IMR-90 (cell line): ENCODE data around the gene C14orf180. TPM values are rescaled to one million over a fixed set of nuclear protein-coding genes. Genes with fewer than 3 reads are reported as not detected.

Experiments
- ATAC-seq: fragments of 200-7000 bp; cut with Tn5 transposase; 2 replicates; pipeline ENCODE4 v1.9.1; 2020; ENCODE audit warnings: low read depth, mild to moderate bottlenecking, moderate library complexity
- BruUV-seq: library from RNA; stranded (reverse); fragments of 400-500 nt; replicated peaks from 2 replicates; lab custom pipeline; 2021; lab: Mats Ljungman, UMichigan
- CTCF ChIA-PET: fragments of 300-600 bp; formaldehyde crosslinking; extraction: SDS; loops from one replicate; lab custom pipeline; 2021; ENCODE audit warnings: antibody characterized with exemption; lab: Yijun Ruan, JAX
- POLR2A ChIA-PET: fragments of 300-600 bp; sonication (Branson Sonifier 250); formaldehyde crosslinking; loops from one replicate; lab custom pipeline; 2022; ENCODE audit warnings: antibody characterized with exemption; ENCODE audit not compliant: unreplicated experiment; lab: Charles Lee
- DNase-seq: peaks from one replicate; pipeline ENCODE4 v3.0.0; 2013
- H2AFZ ChIP-seq: replicated peaks from 2 replicates; pipeline ENCODE3; 2013; ENCODE audit warnings: low read length, mild to moderate bottlenecking; ENCODE audit not compliant: poor library complexity
- H2AK5ac ChIP-seq: 2 replicates; pipeline ENCODE4 v1.6.1; 2013; ENCODE audit warnings: low read depth, low read length, inconsistent platforms
- H2AK9ac ChIP-seq: replicated peaks from 2 replicates; pipeline ENCODE3; 2013; ENCODE audit warnings: mild to moderate bottlenecking, low read depth, low read length, moderate library complexity; ENCODE audit not compliant: poor library complexity
- H2BK120ac ChIP-seq: 2 replicates; pipeline ENCODE4 v1.6.1; 2013; ENCODE audit warnings: low read depth, low read length, inconsistent platforms
- H2BK15ac ChIP-seq: 3 replicates; pipeline ENCODE4 v1.6.1; 2013; ENCODE audit warnings: low read depth, low read length, inconsistent platforms
- H2BK20ac ChIP-seq: 2 replicates; pipeline ENCODE4 v1.6.1; 2013; ENCODE audit warnings: low read depth, mild to moderate bottlenecking, inconsistent platforms, low read length, moderate library complexity
- H2BK5ac ChIP-seq: 2 replicates; pipeline ENCODE4 v1.6.1; 2013; ENCODE audit warnings: mild to moderate bottlenecking, low read depth, low read length, inconsistent platforms; ENCODE audit not compliant: poor library complexity, severe bottlenecking
- H3K14ac ChIP-seq: replicated peaks from 2 replicates; pipeline ENCODE4 v1.6.1; 2013; ENCODE audit warnings: low read depth, low read length, inconsistent platforms
- H3K18ac ChIP-seq: 2 replicates; pipeline ENCODE4 v1.6.1; 2013; ENCODE audit warnings: low read depth, low read length, control low read depth
- H3K23ac ChIP-seq: 2 replicates; pipeline ENCODE4 v1.6.1; 2013; ENCODE audit warnings: low read depth, low read length, inconsistent platforms
- H3K27ac ChIP-seq: 2 replicates; pipeline ENCODE4 v1.5.1; 2013; ENCODE audit warnings: mild to moderate bottlenecking, control low read depth, low read length; ENCODE audit not compliant: insufficient read depth
- H3K27me3 ChIP-seq: 2 replicates; pipeline ENCODE4 v1.6.1; 2013; ENCODE audit warnings: low read length; ENCODE audit not compliant: control insufficient read depth, insufficient read depth
- H3K36me3 ChIP-seq: 2 replicates; pipeline ENCODE4 v1.6.1; 2013; ENCODE audit warnings: low read length, mixed read lengths; ENCODE audit not compliant: control insufficient read depth, insufficient read depth
- H3K4ac ChIP-seq: 2 replicates; pipeline ENCODE4 v1.6.1; 2013; ENCODE audit warnings: low read depth, low read length, inconsistent platforms
- H3K4me1 ChIP-seq: 2 replicates; pipeline ENCODE4 v1.6.1; 2013; ENCODE audit warnings: low read length, mixed read lengths; ENCODE audit not compliant: control insufficient read depth, insufficient read depth
- H3K4me2 ChIP-seq: 2 replicates; pipeline ENCODE4 v1.6.1; 2013; ENCODE audit warnings: low read depth, mild to moderate bottlenecking, control low read depth, low read length, moderate library complexity
- H3K4me3 ChIP-seq: 2 replicates; pipeline ENCODE4 v1.5.1; 2013; ENCODE audit warnings: low read depth, mild to moderate bottlenecking, control low read depth, low read length, moderate library complexity; ENCODE audit not compliant: insufficient read depth
- H3K56ac ChIP-seq: 2 replicates; pipeline ENCODE4 v1.6.1; 2013; ENCODE audit warnings: low read length, inconsistent platforms; ENCODE audit not compliant: insufficient read depth; ENCODE audit errors: extremely low read depth
- H3K79me1 ChIP-seq, 2 experiments: 2 replicates each; pipeline ENCODE4 v1.6.1; 2013; ENCODE audit warnings: low read length in 2 of 2, inconsistent platforms in 1 of 2, low read depth in 1 of 2
- H3K9ac ChIP-seq: 2 replicates; pipeline ENCODE4 v1.6.1; 2013; ENCODE audit warnings: low read depth, low read length, control low read depth
- H3K9me1 ChIP-seq: 2 replicates; pipeline ENCODE4 v1.6.1; 2013; ENCODE audit warnings: low read length, inconsistent platforms; ENCODE audit not compliant: insufficient read depth
- H3K9me3 ChIP-seq: 2 replicates; pipeline ENCODE4 v1.6.1; 2013; ENCODE audit warnings: low read length; ENCODE audit not compliant: control insufficient read depth, insufficient read depth
- H4K20me1 ChIP-seq: 2 replicates; pipeline ENCODE4 v1.6.1; 2013; ENCODE audit warnings: low read length, inconsistent platforms; ENCODE audit not compliant: insufficient read depth
- H4K5ac ChIP-seq: 2 replicates; pipeline ENCODE4 v1.6.1; 2013; ENCODE audit warnings: mild to moderate bottlenecking, low read depth, low read length, control low read depth
- H4K8ac ChIP-seq, 2 experiments: 2 replicates each; pipeline ENCODE4 v1.6.1; 2013; ENCODE audit warnings: low read depth in 2 of 2, low read length in 2 of 2, control low read depth in 1 of 2, inconsistent platforms in 1 of 2
- H4K91ac ChIP-seq: 2 replicates; pipeline ENCODE4 v1.6.1; 2013; ENCODE audit warnings: low read depth, low read length, inconsistent platforms; ENCODE audit not compliant: insufficient read depth
- MAFK ChIP-seq: IDR thresholded peaks from 2 replicates; pipeline ENCODE4 v1.6.1; 2012; ENCODE audit warnings: low read depth, low read length, improper control_type of control experiment
- NFE2L2 ChIP-seq: fragments of 150-350 bp; IDR thresholded peaks from 2 replicates; pipeline ENCODE4 v1.6.1; 2016; ENCODE audit warnings: low read depth, mild to moderate bottlenecking, low read length
- POLR2A ChIP-seq: IDR thresholded peaks from 2 replicates; pipeline ENCODE4 v1.6.1; 2012; ENCODE audit warnings: mild to moderate bottlenecking, low read depth, low read length
- RFX5 ChIP-seq: IDR thresholded peaks from 2 replicates; pipeline ENCODE4 v1.8.0; 2012; ENCODE audit warnings: low read depth, mild to moderate bottlenecking, low read length, moderate library complexity
- WGBS, 2 experiments: methylation state at CpG; one replicate each; pipeline versions ENCODE4 v1.1.5 to v1.1.7; 2013; ENCODE audit warnings: missing lambda C conversion rate in 2 of 2; ENCODE audit not compliant: insufficient read length in 1 of 2; ENCODE audit errors: extremely low coverage in 2 of 2; 5-methylcytosine and 5-hydroxymethylcytosine counted together
- dilution Hi-C: fragments of 300-500 bp; cut with HindIII; formaldehyde crosslinking; loops from one replicate; pipeline ENCODE4 v1.14.3; 2018; ENCODE audit warnings: low sequenced_read_pairs; ENCODE audit not compliant: unreplicated experiment
- in situ Hi-C: fragments of 300-500 bp; cut with MboI; formaldehyde crosslinking; loops from 3 replicates; pipeline ENCODE4 v1.14.3; 2019; ENCODE audit warnings: low sequenced_read_pairs, inconsistent platforms, mixed read lengths
- intact Hi-C: fragments of 100-400 bp; cut with micrococcal nuclease; formaldehyde crosslinking; loops from 2 replicates; pipeline ENCODE4 v1.10.0; 2022
- polyA plus RNA-seq, 3 experiments: library from polyadenylated mRNA; depleted of rRNA; stranded (reverse); fragments of >200 nt; gene quantifications; 2 replicates each; pipeline ENCODE4 v1.2.3, GENCODE V29; 2012; ENCODE audit warnings: low replicate concordance in 1 of 3
- total RNA-seq: library from RNA; depleted of rRNA; stranded (reverse); fragments of >200 nt; gene quantifications from 2 replicates; pipeline ENCODE4 v1.2.3, GENCODE V29; 2012
- TF ChIP-seq, protein P1 (sequence below): fragments of 150-350 bp; IDR thresholded peaks from 2 replicates; pipeline ENCODE4 v1.6.1; 2016; ENCODE audit warnings: low read depth, mild to moderate bottlenecking, low read length, moderate library complexity, borderline replicate concordance

C14orf180 gene
- total and polyA plus RNA-seq, 2 of the 4 experiments (the other 2 are of a cell fraction) = not detected

DNA sequence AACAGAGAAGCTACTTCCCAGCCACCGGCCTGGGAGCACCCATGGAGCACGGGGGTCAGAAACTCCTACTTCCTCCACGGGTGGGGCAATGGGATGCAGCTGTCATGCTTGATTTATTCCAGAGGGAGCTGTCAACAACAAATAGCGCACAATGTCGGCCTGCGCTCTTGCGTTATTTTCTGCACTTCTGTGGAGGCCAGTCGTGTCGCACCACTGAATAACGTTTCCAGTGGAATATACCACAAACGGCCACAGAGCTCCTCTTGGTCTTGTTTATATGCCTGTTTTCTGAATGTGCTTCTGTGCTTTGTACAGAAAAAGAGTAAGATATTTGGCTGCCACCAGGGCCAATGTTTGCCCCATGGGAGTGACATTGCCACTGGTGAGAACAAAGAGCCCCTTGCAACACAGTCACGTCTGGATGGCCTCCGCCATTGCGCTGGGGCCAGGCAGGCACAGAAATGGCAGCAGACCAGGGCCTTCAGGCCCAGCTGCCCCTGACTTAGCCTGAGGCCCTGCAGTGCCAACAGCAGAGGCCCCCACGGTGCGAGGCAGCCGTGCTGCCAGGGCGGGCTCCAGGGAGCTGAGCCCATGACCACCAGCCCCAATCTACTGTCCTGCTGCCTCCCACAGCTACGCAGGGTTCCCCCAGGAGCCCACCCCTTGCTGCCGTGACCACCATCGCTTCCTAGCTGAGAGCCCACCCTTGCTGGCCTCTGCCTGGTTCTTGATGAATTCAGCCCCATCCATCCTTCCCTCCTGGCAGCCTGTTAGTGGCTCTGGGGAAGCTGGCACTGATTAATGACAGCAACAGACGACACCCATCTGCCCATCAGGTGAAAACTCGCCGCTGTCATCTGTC lies 53.9 kb downstream of the C14orf180 start (continued):
- TF ChIP-seq, protein P1, sequence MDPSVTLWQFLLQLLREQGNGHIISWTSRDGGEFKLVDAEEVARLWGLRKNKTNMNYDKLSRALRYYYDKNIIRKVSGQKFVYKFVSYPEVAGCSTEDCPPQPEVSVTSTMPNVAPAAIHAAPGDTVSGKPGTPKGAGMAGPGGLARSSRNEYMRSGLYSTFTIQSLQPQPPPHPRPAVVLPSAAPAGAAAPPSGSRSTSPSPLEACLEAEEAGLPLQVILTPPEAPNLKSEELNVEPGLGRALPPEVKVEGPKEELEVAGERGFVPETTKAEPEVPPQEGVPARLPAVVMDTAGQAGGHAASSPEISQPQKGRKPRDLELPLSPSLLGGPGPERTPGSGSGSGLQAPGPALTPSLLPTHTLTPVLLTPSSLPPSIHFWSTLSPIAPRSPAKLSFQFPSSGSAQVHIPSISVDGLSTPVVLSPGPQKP = no peak

DNA sequence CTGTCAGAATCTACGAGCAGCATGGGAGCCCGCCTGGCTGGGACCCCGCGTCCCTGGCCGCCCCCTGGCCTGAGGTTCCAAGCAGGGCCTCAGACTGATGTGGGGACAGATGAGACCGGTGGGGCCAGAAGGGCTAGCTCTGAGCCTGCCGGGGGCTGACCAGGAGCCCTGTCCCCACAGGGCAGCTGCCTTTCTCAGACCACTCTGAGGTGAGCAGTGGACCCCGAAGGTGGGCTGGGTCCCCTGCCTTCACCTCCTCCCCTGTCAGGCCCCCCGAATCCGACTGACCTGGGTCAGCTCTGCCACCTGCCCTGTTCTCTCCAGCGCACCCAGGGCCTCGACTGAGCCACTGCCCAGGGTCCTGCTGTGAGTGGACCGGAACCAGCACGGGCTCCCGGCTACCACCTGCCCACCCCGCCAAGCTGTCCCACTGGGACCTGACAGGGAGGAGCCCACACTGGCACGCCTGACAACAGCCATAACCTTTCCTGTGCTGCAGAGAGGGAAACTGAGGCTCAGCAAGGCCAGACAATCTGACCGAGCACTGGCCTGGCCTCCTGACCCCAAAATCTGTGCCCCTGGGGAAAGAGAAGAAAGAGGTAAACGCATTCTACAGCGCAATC lies 54.7 kb downstream of the C14orf180 start:
- H3K56ac ChIP-seq = no peak overlapping the region
- no peak overlapping the region for H2BK120ac ChIP-seq
- H3K36me3 ChIP-seq = no peaks in the 10 kb centered on the region
- intact Hi-C loops = no loop called here
- dilution Hi-C loops = no loop called here
- no peak overlapping the region for H3K27ac ChIP-seq
- peaks cover 17% of the 10 kb centered on the region for H3K27me3 ChIP-seq
- no peak overlapping the region for H4K8ac ChIP-seq
- H2AK5ac ChIP-seq = no peak overlapping the region
- H2AFZ ChIP-seq = no peak overlapping the region
- H3K4me3 ChIP-seq = no peak overlapping the region
- peaks cover 1% of the 10 kb centered on the region; the same call in 1 of the 2 replicates for H3K9me3 ChIP-seq
- ATAC-seq (no peak), DNase-seq (no peak)
- no TSS peak for BruUV-seq
- H4K20me1 ChIP-seq = no peaks in the 10 kb centered on the region
- H2BK20ac ChIP-seq = no peak overlapping the region
- H3K4ac ChIP-seq = no peak overlapping the region
- H2BK15ac ChIP-seq = no peak overlapping the region
- POLR2A ChIA-PET = no interaction called here
- no peak overlapping the region for H4K91ac ChIP-seq
- H3K4me2 ChIP-seq = no peak overlapping the region
- H2AK9ac ChIP-seq = no peak overlapping the region
- 71% methylated on average over 13 of the region's 20 CpGs; no CpG with 5 or more reads in 1 of the 2 experiments for WGBS, 2 experiments
- no peak overlapping the region for H2BK5ac ChIP-seq
- no peak overlapping the region for H3K9ac ChIP-seq
- H3K9me1 ChIP-seq = no peaks in the 10 kb centered on the region
- no peaks in the 10 kb centered on the region for H3K79me1 ChIP-seq
- H4K5ac ChIP-seq = no peak overlapping the region
- H3K4me1 ChIP-seq = no peaks in the 10 kb centered on the region
- H3K23ac ChIP-seq = no peak overlapping the region
- no peak overlapping the region for H3K18ac ChIP-seq
- H3K14ac ChIP-seq = no peak overlapping the region
- in situ Hi-C loops = loop anchor here (25.0 kb wide), 1 partner anchor 547 kb away; the partner anchor contains the start of gene ASPG
- CTCF ChIA-PET = no interaction called here
- TF ChIP-seq RFX5 (no peak), MAFK (no peak), NFE2L2 (no peak), POLR2A (no peak)
